ENCODE measurements around the gene IL26. TPM values are rescaled to one million over a fixed set of nuclear protein-coding genes. Genes with fewer than 3 reads are reported as not detected.

The IL26 gene
- total and polyA plus RNA-seq, 7 donors, result 0.22 to 0.36 TPM; not detected in 5

GRCh38 chr12:68203460-68203875 lies 22.1 kb downstream of the IL26 start:
- intact Hi-C loops (cut with DNase I), result no loop called here
- WGBS, 2 donors, result 34 to 54% methylated on average over 5 of the region's 5 CpGs
- no peak for TF ChIP-seq EP300 (IDR thresholded peaks at IDR 0.05)
- no peak for TF ChIP-seq POLR2A (IDR thresholded peaks at IDR 0.05)
- TF ChIP-seq, protein P1, sequence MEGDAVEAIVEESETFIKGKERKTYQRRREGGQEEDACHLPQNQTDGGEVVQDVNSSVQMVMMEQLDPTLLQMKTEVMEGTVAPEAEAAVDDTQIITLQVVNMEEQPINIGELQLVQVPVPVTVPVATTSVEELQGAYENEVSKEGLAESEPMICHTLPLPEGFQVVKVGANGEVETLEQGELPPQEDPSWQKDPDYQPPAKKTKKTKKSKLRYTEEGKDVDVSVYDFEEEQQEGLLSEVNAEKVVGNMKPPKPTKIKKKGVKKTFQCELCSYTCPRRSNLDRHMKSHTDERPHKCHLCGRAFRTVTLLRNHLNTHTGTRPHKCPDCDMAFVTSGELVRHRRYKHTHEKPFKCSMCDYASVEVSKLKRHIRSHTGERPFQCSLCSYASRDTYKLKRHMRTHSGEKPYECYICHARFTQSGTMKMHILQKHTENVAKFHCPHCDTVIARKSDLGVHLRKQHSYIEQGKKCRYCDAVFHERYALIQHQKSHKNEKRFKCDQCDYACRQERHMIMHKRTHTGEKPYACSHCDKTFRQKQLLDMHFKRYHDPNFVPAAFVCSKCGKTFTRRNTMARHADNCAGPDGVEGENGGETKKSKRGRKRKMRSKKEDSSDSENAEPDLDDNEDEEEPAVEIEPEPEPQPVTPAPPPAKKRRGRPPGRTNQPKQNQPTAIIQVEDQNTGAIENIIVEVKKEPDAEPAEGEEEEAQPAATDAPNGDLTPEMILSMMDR (IDR thresholded peaks at IDR 0.05), result no peak
- no peak for TF ChIP-seq POLR2AphosphoS5 (IDR thresholded peaks at IDR 0.05)

DNA sequence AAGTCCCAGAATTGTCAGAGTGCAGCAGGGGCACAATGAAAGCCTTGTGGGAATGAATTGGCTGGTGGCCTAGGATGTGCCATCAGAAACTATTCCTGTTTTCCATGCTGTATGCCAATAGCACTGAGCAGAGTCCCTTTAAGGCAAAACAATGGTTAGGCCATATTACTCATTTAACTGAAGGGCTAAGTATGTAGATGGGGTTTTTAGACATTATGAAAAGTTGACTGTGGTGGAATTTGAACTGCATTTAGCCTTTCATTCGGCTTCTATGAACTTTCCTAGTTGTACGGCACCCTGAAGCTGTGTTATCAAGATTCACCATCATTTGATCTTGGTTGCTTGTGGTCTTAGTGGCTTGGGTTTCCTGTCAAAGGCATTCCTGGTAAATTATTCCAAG lies 24.8 kb downstream of the IL26 start:
- DNase-seq, result no peak
- Histone ChIP-seq H3K27me3 (no peaks in the 10 kb centered on the region), H3K4me3 (no peak overlapping the region), H3K36me3 (no peaks in the 10 kb centered on the region), H3K9me3 (no peaks in the 10 kb centered on the region), H3K4me1 (no peaks in the 10 kb centered on the region), H3K27ac (no peak overlapping the region)
- intact Hi-C loops (cut with DNase I), result no loop called here
- 69 to 87% methylated on average over 2 of the region's 2 CpGs for WGBS, 2 donors
- TF ChIP-seq, protein P1 (IDR thresholded peaks at IDR 0.05), result no peak
- TF ChIP-seq POLR2A (IDR thresholded peaks at IDR 0.05), result no peak
- no peak for TF ChIP-seq POLR2AphosphoS5 (IDR thresholded peaks at IDR 0.05)
- no peak for TF ChIP-seq EP300 (IDR thresholded peaks at IDR 0.05)

More at GRCh38 chr12:68203460-68203875, 22.1 kb downstream of the IL26 start:
- no peaks in the 10 kb centered on the region for H3K9me3 ChIP-seq
- no peak for DNase-seq
- H3K27ac ChIP-seq, result no peak overlapping the region
- H3K4me1 ChIP-seq, result no peaks in the 10 kb centered on the region
- H3K4me3 ChIP-seq, result no peak overlapping the region
- H3K36me3 ChIP-seq, result no peaks in the 10 kb centered on the region
- no peaks in the 10 kb centered on the region for H3K27me3 ChIP-seq

GRCh38 chr12:68199127-68199526 lies 26.5 kb downstream of the IL26 start:
- Histone ChIP-seq H3K36me3 (no peaks in the 10 kb centered on the region), H3K27ac (no peak overlapping the region), H3K27me3 (no peaks in the 10 kb centered on the region), H3K4me3 (no peak overlapping the region), H3K4me1 (no peaks in the 10 kb centered on the region), H3K9me3 (no peaks in the 10 kb centered on the region)
- 85 to 93% methylated on average over 1 of the region's 1 CpG for WGBS, 2 donors
- no peak for DNase-seq
- TF ChIP-seq POLR2A (IDR thresholded peaks at IDR 0.05), result no peak
- TF ChIP-seq, protein P1 (IDR thresholded peaks at IDR 0.05), result no peak
- TF ChIP-seq EP300 (IDR thresholded peaks at IDR 0.05), result no peak
- intact Hi-C loops (cut with DNase I), result no loop called here

DNA sequence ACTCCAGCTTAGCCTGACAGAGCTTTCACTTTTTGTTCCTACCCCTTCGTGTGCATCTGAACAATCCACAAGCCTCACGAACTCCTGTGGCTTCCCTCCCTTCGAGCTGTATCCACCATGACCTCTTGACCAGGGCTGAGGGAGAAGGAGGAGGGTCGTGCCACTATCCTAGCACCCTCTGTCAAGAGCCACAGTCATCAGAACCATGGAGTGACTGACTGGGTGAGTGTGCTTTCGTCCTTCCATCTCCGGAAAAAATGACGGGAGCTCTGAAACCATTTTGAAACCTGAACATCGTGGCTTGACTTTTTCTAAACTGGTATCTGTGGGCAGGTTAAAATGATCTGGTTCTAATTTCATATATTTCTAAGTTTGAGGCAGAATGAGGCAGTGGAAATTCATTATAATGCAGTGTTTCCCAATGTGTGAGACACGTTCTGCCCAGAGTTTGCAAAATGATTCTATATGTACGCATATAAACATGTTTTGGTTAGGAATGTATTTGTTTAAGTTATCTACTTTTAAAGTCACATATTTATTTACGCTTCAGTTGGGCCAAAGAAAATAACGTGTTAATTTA lies 27.0 kb downstream of the IL26 start:
- H3K36me3 ChIP-seq, result no peaks in the 10 kb centered on the region
- H3K4me3 ChIP-seq, result no peak overlapping the region
- DNase-seq, result no peak
- TF ChIP-seq EP300 (IDR thresholded peaks at IDR 0.05) (no peak), POLR2AphosphoS5 (IDR thresholded peaks at IDR 0.05) (no peak), POLR2A (IDR thresholded peaks at IDR 0.05) (no peak)
- TF ChIP-seq, protein P1 (IDR thresholded peaks at IDR 0.05), result no peak
- no peak overlapping the region for H3K27ac ChIP-seq
- no peaks in the 10 kb centered on the region for H3K27me3 ChIP-seq
- intact Hi-C loops (cut with DNase I), result no loop called here
- H3K9me3 ChIP-seq, result no peaks in the 10 kb centered on the region
- no peaks in the 10 kb centered on the region for H3K4me1 ChIP-seq
- WGBS, 2 donors, result 75 to 83% methylated on average over 12 of the region's 12 CpGs

GRCh38 chr12:68190301-68190700 lies 35.3 kb downstream of the IL26 start:
- TF ChIP-seq POLR2A (IDR thresholded peaks at IDR 0.05) (no peak), POLR2AphosphoS5 (IDR thresholded peaks at IDR 0.05) (no peak), EP300 (IDR thresholded peaks at IDR 0.05) (no peak)
- TF ChIP-seq, protein P1 (IDR thresholded peaks at IDR 0.05), result no peak
- H3K27ac ChIP-seq, result no peak overlapping the region
- intact Hi-C loops (cut with DNase I), result no loop called here
- no peak overlapping the region for H3K4me3 ChIP-seq
- no peak for DNase-seq
- no peaks in the 10 kb centered on the region for H3K9me3 ChIP-seq
- H3K27me3 ChIP-seq, result no peaks in the 10 kb centered on the region
- H3K4me1 ChIP-seq, result no peaks in the 10 kb centered on the region
- H3K36me3 ChIP-seq, result no peaks in the 10 kb centered on the region

Data from sigmoid colon (tissue), 7 donors.